HCT116 (cell line): Measurements from ENCODE around the gene CLOCK. TPM values are rescaled to one million over a fixed set of nuclear protein-coding genes. Genes with fewer than 3 reads are reported as not detected.
A peak's percentile ranks its signal among the peaks of the same experiment; 100 is the strongest.

Experiments used
- ATAC-seq: fragments of 200-7000 bp; cut with Tn5 transposase; 2 replicates; pipeline ENCODE4 v1.9.1; 2020; ENCODE audit warnings: mild to moderate bottlenecking, moderate library complexity
- BruUV-seq: library from RNA; stranded (reverse); fragments of 400-500 nt; replicated peaks from 2 replicates; lab custom pipeline; 2021; lab: Mats Ljungman, UMichigan
- CTCF ChIA-PET: fragments of 300-600 bp; sonication (Branson Sonifier 250); formaldehyde crosslinking; loops from one replicate; lab custom pipeline; 2021; ENCODE audit warnings: antibody characterized with exemption; lab: Charles Lee
- POLR2A ChIA-PET: fragments of 300-600, 350-600 bp; sonication (Branson Sonifier 250); formaldehyde crosslinking; loops from one replicate; lab custom pipeline; 2021; ENCODE audit warnings: antibody characterized with exemption; lab: Charles Lee
- RAD21 ChIA-PET, 2 experiments: fragments of 300-600 bp; sonication (Branson Sonifier 250); formaldehyde crosslinking; loops; one replicate each; lab custom pipeline; 2023; ENCODE audit warnings: low total read pairs in 2 of 2; ENCODE audit not compliant: uncharacterized antibody in 2 of 2, unreplicated experiment in 2 of 2, low non-redundant PET in 1 of 2; lab: Charles Lee
- DNase-seq: peaks from one replicate; pipeline ENCODE4 v3.0.0-alpha.2; 2010; ENCODE audit warnings: low read depth, low spot score
- H2AFZ ChIP-seq: fragments of 200-600 bp; shearing (Covaris generic), sonication (generic); 2 replicates; pipeline ENCODE4 v1.6.1; 2017; ENCODE audit warnings: low read depth, mixed run types, mixed read lengths, antibody characterized with exemption, low read length; ENCODE audit not compliant: poor library complexity, severe bottlenecking
- H3K27ac ChIP-seq: 2 replicates; pipeline ENCODE4 v1.5.1; 2012; ENCODE audit warnings: low read depth, low read length
- H3K27me3 ChIP-seq: fragments of 200-600 bp; sonication (generic); 2 replicates; pipeline ENCODE4 v1.6.1; 2016; ENCODE audit warnings: mixed run types, low read length, mixed read lengths; ENCODE audit not compliant: insufficient read depth
- H3K36me3 ChIP-seq, 2 experiments: fragments of 200-500 bp in 1 of 2; fragments of 200-600 bp in 1 of 2; sonication (Bioruptor generic) in 1 of 2; sonication (generic) in 1 of 2; 2 replicates each; pipeline versions ENCODE4 v1.5.1 to v1.6.1; 2014 to 2016; ENCODE audit warnings: low read length in 2 of 2, inconsistent platforms in 1 of 2, mixed read lengths in 1 of 2, mixed run types in 1 of 2; ENCODE audit not compliant: insufficient read depth in 2 of 2, control insufficient read depth in 1 of 2
- H3K4me1 ChIP-seq, 2 experiments: fragments of 200-600 bp in 1 of 2; sonication (generic) in 1 of 2; 2 replicates each; pipeline versions ENCODE4 v1.5.1 to v1.6.1; 2012 to 2017; ENCODE audit warnings: low read length in 2 of 2, inconsistent platforms in 1 of 2, mild to moderate bottlenecking in 1 of 2, mixed read lengths in 1 of 2, mixed run types in 1 of 2, moderate library complexity in 1 of 2; ENCODE audit not compliant: insufficient read depth in 2 of 2, control insufficient read depth in 1 of 2
- H3K4me2 ChIP-seq: fragments of 200-600 bp; sonication (generic); 2 replicates; pipeline ENCODE4 v1.6.1; 2017; ENCODE audit warnings: mixed run types, low read length, mixed read lengths
- H3K4me3 ChIP-seq, 2 experiments: fragments of 200-600 bp in 1 of 2; sonication (generic) in 1 of 2; replicated peaks in 1 of 2; 2 replicates each; pipeline ENCODE4 v1.5.1; 2011 to 2016; ENCODE audit warnings: low read length in 2 of 2, control low read depth in 1 of 2, low read depth in 1 of 2, mild to moderate bottlenecking in 1 of 2, mixed read lengths in 1 of 2, mixed run types in 1 of 2
- H3K79me2 ChIP-seq: fragments of 200-600 bp; sonication (generic); 2 replicates; pipeline ENCODE4 v1.6.1; 2017; ENCODE audit warnings: mild to moderate bottlenecking, mixed run types, low read length, moderate library complexity, mixed read lengths; ENCODE audit not compliant: insufficient read depth
- H3K9ac ChIP-seq: fragments of 200-600 bp; sonication (generic); 2 replicates; pipeline ENCODE4 v1.6.1; 2016; ENCODE audit warnings: low read length, mixed read lengths
- H3K9me2 ChIP-seq: fragments of 200-600 bp; sonication (generic), shearing (Covaris generic); 2 replicates; pipeline ENCODE4 v1.6.1; 2017; ENCODE audit warnings: mixed run types, mild to moderate bottlenecking, moderate library complexity; ENCODE audit not compliant: insufficient read depth
- H3K9me3 ChIP-seq, 2 experiments: fragments of 200-500 bp in 1 of 2; fragments of 200-600 bp in 1 of 2; sonication (Bioruptor generic) in 1 of 2; sonication (generic) in 1 of 2; 2 replicates each; pipeline ENCODE4 v1.6.1; 2014 to 2017; ENCODE audit warnings: low read length in 2 of 2, mixed read lengths in 2 of 2, inconsistent platforms in 1 of 2, low read depth in 1 of 2, mild to moderate bottlenecking in 1 of 2, mixed run types in 1 of 2, moderate library complexity in 1 of 2; ENCODE audit not compliant: control insufficient read depth in 1 of 2, insufficient read depth in 1 of 2
- H4K20me1 ChIP-seq: fragments of 200-600 bp; sonication (generic), shearing (Covaris generic); 2 replicates; pipeline ENCODE4 v1.6.1; 2017; ENCODE audit warnings: mixed run types, mild to moderate bottlenecking, moderate library complexity; ENCODE audit not compliant: insufficient read depth
- CBX3 ChIP-seq: IDR thresholded peaks from 2 replicates; pipeline ENCODE4 v1.6.1; 2012; ENCODE audit warnings: low read depth
- CEBPB ChIP-seq: IDR thresholded peaks from 2 replicates; pipeline ENCODE4 v1.6.1; 2012; ENCODE audit warnings: low read depth
- EGR1 ChIP-seq: IDR thresholded peaks from 2 replicates; pipeline ENCODE4 v1.6.1; 2012; ENCODE audit warnings: low read depth
- ELF1 ChIP-seq: IDR thresholded peaks from 2 replicates; pipeline ENCODE4 v1.6.1; 2012; ENCODE audit warnings: low read depth, borderline replicate concordance
- EZH2phosphoT487 ChIP-seq: fragments of 200-600 bp; IDR thresholded peaks from 2 replicates; pipeline ENCODE4 v1.6.1; 2018; ENCODE audit warnings: antibody characterized with exemption, borderline replicate concordance
- FOSL1 ChIP-seq: IDR thresholded peaks from 2 replicates; pipeline ENCODE4 v1.6.1; 2012; ENCODE audit warnings: low read depth
- JUND ChIP-seq: IDR thresholded peaks from 2 replicates; pipeline ENCODE4 v1.6.1; 2012
- POLR2A ChIP-seq: IDR thresholded peaks from 2 replicates; pipeline ENCODE4 v1.7.0; 2011; ENCODE audit warnings: borderline replicate concordance; ENCODE audit not compliant: insufficient read depth, insufficient read length; ENCODE audit errors: extremely low read depth
- POLR2AphosphoS5 ChIP-seq: IDR thresholded peaks from 2 replicates; pipeline ENCODE4 v1.6.1; 2011; ENCODE audit warnings: mild to moderate bottlenecking, low read depth, low read length, moderate library complexity
- RAD21 ChIP-seq: IDR thresholded peaks from 2 replicates; pipeline ENCODE4 v1.6.1; 2012; ENCODE audit warnings: low read depth, mild to moderate bottlenecking
- SIN3A ChIP-seq: IDR thresholded peaks from 2 replicates; pipeline ENCODE4 v1.6.1; 2012; ENCODE audit warnings: low read depth
- SP1 ChIP-seq: IDR thresholded peaks from 2 replicates; pipeline ENCODE4 v1.6.1; 2012; ENCODE audit warnings: low read depth
- SRF ChIP-seq: IDR thresholded peaks from 2 replicates; pipeline ENCODE4 v1.6.1; 2012; ENCODE audit warnings: low read depth
- TCF7L2 ChIP-seq: IDR thresholded peaks from 2 replicates; pipeline ENCODE4 v1.7.0; 2011; ENCODE audit warnings: borderline replicate concordance, inconsistent platforms; ENCODE audit not compliant: insufficient read depth, insufficient read length; ENCODE audit errors: extremely low read depth
- YY1 ChIP-seq: IDR thresholded peaks from 2 replicates; pipeline ENCODE4 v1.6.1; 2011; ENCODE audit warnings: low read length, low read depth, moderate library complexity, mild to moderate bottlenecking; ENCODE audit not compliant: insufficient replicate concordance; ENCODE audit errors: extremely low read depth
- ZFX ChIP-seq: fragments of 450-650 bp; IDR thresholded peaks from 2 replicates; pipeline ENCODE4 v1.6.1; 2017
- intact Hi-C: fragments of 100-400 bp; cut with micrococcal nuclease; formaldehyde crosslinking; loops from 2 replicates; pipeline ENCODE4 v1.10.0; 2022
- total RNA-seq: library from RNA; stranded (reverse); gene quantifications from one replicate; pipeline ENCODE4 v1.2.1, GENCODE V29; 2021; ENCODE audit not compliant: unreplicated experiment
- TF ChIP-seq, protein P1 (sequence below): IDR thresholded peaks from 2 replicates; pipeline ENCODE4 v1.6.1; 2012
- TF ChIP-seq, protein P2 (sequence below): IDR thresholded peaks from 2 replicates; pipeline ENCODE4 v1.6.1; 2012
- TF ChIP-seq, protein P3 (sequence below): IDR thresholded peaks from 2 replicates; pipeline ENCODE4 v1.6.1; 2011; ENCODE audit warnings: mild to moderate bottlenecking, low read length, moderate library complexity; ENCODE audit not compliant: insufficient replicate concordance; ENCODE audit errors: extremely low read depth
- TF ChIP-seq, protein P4 (sequence below), 3 experiments: fragments of 200-600 bp in 1 of 3; sonication (generic) in 1 of 3; IDR thresholded peaks in 2 of 3; conservative IDR thresholded peaks in 1 of 3; 2 replicates each; pipeline ENCODE4 v1.5.1; 2012 to 2017; ENCODE audit warnings: low read depth in 2 of 3, low read length in 2 of 3, antibody characterized with exemption in 1 of 3, borderline replicate concordance in 1 of 3, control low read depth in 1 of 3, mild to moderate bottlenecking in 1 of 3, mixed read lengths in 1 of 3, mixed run types in 1 of 3, moderate library complexity in 1 of 3; ENCODE audit not compliant: insufficient read depth in 1 of 3

The CLOCK gene
- total RNA-seq, 1 experiment from 2014 or later: 38.7 TPM

DNA sequence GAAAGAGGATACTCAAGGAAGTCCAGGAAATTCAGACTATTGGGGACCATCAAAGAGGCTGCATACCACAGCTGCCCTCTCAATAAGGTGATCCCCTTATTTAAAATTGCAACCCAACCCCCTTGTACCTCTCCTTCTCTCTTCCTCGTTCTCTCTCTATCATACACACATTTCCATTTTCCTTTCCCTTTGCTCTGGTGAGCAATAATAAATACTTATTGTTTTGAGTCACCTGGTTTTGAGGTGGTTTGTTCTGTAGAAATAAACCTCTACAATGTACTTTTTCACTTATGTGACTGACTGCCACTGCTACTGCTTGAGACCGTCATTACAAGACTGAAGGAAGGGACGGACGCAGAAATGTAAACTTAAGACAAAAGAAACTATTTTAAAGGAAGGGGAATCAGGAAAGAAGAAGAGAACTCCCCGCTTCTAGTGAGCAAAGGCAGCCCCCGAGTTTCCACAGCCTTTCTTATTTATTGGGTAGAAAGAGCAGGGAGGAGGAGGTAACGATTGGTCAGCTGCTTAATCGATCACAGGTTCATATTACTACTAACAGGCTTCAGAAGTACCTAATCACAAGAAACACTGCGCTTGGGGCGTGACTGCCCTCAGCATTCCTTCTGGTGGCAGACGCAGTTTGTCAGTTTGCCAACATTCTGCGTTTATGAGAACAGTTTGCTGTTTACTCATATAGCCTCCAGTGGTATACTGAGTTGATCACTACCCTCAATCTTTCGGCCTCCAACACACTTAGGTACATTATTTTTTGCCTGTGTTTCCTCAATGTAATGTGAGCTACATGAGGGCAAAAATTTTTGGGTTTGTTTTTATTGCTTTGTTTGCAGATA lies 167.9 kb downstream of the CLOCK start:
- peaks cover 5 to 14% of the 10 kb centered on the region in 2 experiments; a peak in 3 of 4 replicates for H3K4me1 ChIP-seq
- H3K9me2 ChIP-seq: no peaks in the 10 kb centered on the region
- H3K27me3 ChIP-seq: no peaks in the 10 kb centered on the region
- RAD21 ChIA-PET: no interaction called here
- DNase-seq: peak; percentile 60
- CTCF ChIA-PET: no interaction called here
- H3K4me3 ChIP-seq: peak overlapping the region in 1 of 2 experiments; percentile 30; a peak in 3 of 4 replicates
- H3K79me2 ChIP-seq: no peaks in the 10 kb centered on the region
- peak; percentile 70 for ATAC-seq
- POLR2A ChIA-PET: no interaction called here
- TF ChIP-seq EZH2phosphoT487: no peak
- no peak for TF ChIP-seq SP1
- TF ChIP-seq SRF: no peak
- no peak for TF ChIP-seq ELF1
- TF ChIP-seq SIN3A: no peak
- no peak for TF ChIP-seq JUND
- no peak for TF ChIP-seq CBX3
- no peak for TF ChIP-seq EGR1
- no peak for TF ChIP-seq POLR2A
- TF ChIP-seq, protein P1, sequence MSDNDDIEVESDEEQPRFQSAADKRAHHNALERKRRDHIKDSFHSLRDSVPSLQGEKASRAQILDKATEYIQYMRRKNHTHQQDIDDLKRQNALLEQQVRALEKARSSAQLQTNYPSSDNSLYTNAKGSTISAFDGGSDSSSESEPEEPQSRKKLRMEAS: no peak
- no peak for TF ChIP-seq FOSL1
- TF ChIP-seq, protein P2, sequence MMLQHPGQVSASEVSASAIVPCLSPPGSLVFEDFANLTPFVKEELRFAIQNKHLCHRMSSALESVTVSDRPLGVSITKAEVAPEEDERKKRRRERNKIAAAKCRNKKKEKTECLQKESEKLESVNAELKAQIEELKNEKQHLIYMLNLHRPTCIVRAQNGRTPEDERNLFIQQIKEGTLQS: no peak
- TF ChIP-seq YY1: no peak
- no peak for TF ChIP-seq CEBPB
- TF ChIP-seq ZFX: no peak
- TF ChIP-seq, protein P3, sequence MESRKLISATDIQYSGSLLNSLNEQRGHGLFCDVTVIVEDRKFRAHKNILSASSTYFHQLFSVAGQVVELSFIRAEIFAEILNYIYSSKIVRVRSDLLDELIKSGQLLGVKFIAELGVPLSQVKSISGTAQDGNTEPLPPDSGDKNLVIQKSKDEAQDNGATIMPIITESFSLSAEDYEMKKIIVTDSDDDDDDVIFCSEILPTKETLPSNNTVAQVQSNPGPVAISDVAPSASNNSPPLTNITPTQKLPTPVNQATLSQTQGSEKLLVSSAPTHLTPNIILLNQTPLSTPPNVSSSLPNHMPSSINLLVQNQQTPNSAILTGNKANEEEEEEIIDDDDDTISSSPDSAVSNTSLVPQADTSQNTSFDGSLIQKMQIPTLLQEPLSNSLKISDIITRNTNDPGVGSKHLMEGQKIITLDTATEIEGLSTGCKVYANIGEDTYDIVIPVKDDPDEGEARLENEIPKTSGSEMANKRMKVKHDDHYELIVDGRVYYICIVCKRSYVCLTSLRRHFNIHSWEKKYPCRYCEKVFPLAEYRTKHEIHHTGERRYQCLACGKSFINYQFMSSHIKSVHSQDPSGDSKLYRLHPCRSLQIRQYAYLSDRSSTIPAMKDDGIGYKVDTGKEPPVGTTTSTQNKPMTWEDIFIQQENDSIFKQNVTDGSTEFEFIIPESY: no peak
- no peak for TF ChIP-seq RAD21
- TF ChIP-seq, protein P4, sequence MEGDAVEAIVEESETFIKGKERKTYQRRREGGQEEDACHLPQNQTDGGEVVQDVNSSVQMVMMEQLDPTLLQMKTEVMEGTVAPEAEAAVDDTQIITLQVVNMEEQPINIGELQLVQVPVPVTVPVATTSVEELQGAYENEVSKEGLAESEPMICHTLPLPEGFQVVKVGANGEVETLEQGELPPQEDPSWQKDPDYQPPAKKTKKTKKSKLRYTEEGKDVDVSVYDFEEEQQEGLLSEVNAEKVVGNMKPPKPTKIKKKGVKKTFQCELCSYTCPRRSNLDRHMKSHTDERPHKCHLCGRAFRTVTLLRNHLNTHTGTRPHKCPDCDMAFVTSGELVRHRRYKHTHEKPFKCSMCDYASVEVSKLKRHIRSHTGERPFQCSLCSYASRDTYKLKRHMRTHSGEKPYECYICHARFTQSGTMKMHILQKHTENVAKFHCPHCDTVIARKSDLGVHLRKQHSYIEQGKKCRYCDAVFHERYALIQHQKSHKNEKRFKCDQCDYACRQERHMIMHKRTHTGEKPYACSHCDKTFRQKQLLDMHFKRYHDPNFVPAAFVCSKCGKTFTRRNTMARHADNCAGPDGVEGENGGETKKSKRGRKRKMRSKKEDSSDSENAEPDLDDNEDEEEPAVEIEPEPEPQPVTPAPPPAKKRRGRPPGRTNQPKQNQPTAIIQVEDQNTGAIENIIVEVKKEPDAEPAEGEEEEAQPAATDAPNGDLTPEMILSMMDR (IDR thresholded peaks at IDR 0.05 in 2 of 3, conservative IDR thresholded peaks at IDR 0.05 in 1 of 3; ENCODE audit: borderline replicate concordance in 1 of 3, insufficient read depth in 1 of 3, low read depth in 2 of 3, low read length in 2 of 3): no peak
- no peak for TF ChIP-seq POLR2AphosphoS5
- no peak for TF ChIP-seq TCF7L2
- H3K9me3 ChIP-seq: no peaks in the 10 kb centered on the region
- H3K36me3 ChIP-seq: no peaks in the 10 kb centered on the region
- H3K4me2 ChIP-seq: peak overlapping the region; percentile 71
- no peak overlapping the region for H3K9ac ChIP-seq
- H3K27ac ChIP-seq: no peak overlapping the region
- H2AFZ ChIP-seq: peak overlapping the region; percentile 86
- intact Hi-C loops: no loop called here
- no TSS peak for BruUV-seq
- no peaks in the 10 kb centered on the region for H4K20me1 ChIP-seq
